Measurements from ENCODE around the gene SPIRE1. TPM values are rescaled to one million over a fixed set of nuclear protein-coding genes. Genes with fewer than 3 reads are reported as not detected.
"Not testable (repeated sequence)": the region's sequence is repeated elsewhere in the genome, so short reads cannot be mapped to it uniquely, and the experiment has no call there.

The SPIRE1 gene
- total RNA-seq, 2 experiments from 2014 or later: 1.3 to 2.9 TPM

GRCh38 chr18:12659904-12660605 is 2.1 kb upstream of the SPIRE1 start:
- peaks cover 2% of the 10 kb centered on the region for H3K36me3 Mint-ChIP-seq (ENCODE audit: low read depth)

GRCh38 chr18:12658426-12659138 is 675 bp upstream of the SPIRE1 start:
- no peaks in the 10 kb centered on the region for H3K9me3 Mint-ChIP-seq
- POLR2A ChIA-PET: no interaction called here
- H3K4me3 Mint-ChIP-seq: peak overlapping the region; percentile 81
- peak overlapping the region; percentile 82 for H3K27ac Mint-ChIP-seq
- CTCF ChIA-PET: interaction anchor here (0.6 to 1.5 kb wide), 3 partner anchors 256 to 278 kb away, joined by 3 to 4 read pairs (median 3); no protein-coding TSS in a partner anchor
- DNase-seq: peak; percentile 25
- peaks cover 2% of the 10 kb centered on the region for H3K36me3 Mint-ChIP-seq (ENCODE audit: low read depth)
- peaks cover 25% of the 10 kb centered on the region for H3K27me3 Mint-ChIP-seq
- peaks cover 16% of the 10 kb centered on the region for H3K4me1 Mint-ChIP-seq

More at GRCh38 chr18:12659904-12660605, 2.1 kb upstream of the SPIRE1 start:
- peak; percentile 48 for DNase-seq
- POLR2A ChIA-PET: no interaction called here
- Mint-ChIP-seq H3K9me3 (no peaks in the 10 kb centered on the region), H3K27me3 (peaks cover 21% of the 10 kb centered on the region), H3K4me3 (no peak overlapping the region), H3K27ac (no peak overlapping the region), H3K4me1 (peaks cover 14% of the 10 kb centered on the region)
- CTCF ChIA-PET: interaction anchor here (0.9 to 1.2 kb wide), 3 partner anchors 220 to 290 kb away, joined by 3 to 6 read pairs (median 4); no protein-coding TSS in a partner anchor

- Mint-ChIP-seq H3K9me3 (no peaks in the 10 kb centered on the region), H3K27me3 (peaks cover 27% of the 10 kb centered on the region), H3K4me1 (peaks cover 30% of the 10 kb centered on the region), H3K4me3 (peak overlapping the region; percentile 70), H3K27ac (peak overlapping the region; percentile 7), H3K36me3 (ENCODE audit: low read depth) (peaks cover 2% of the 10 kb centered on the region)
- peak; percentile 12 for DNase-seq
- ChIA-PET POLR2A (no interaction called here), CTCF (interaction anchor here (0.6 kb wide), 1 partner anchor 277 kb away, joined by 3 read pairs; no protein-coding TSS in a partner anchor)
Measured at GRCh38 chr18:12656938-12657683, 796 bp downstream of the SPIRE1 start.

GRCh38 chr18:12656605-12656937 is 1.3 kb downstream of the SPIRE1 start:
- Mint-ChIP-seq H3K27me3 (peaks cover 29% of the 10 kb centered on the region), H3K36me3 (ENCODE audit: low read depth) (peaks cover 2% of the 10 kb centered on the region), H3K9me3 (no peaks in the 10 kb centered on the region), H3K4me3 (peak overlapping the region; percentile 70), H3K4me1 (peaks cover 35% of the 10 kb centered on the region), H3K27ac (peak overlapping the region; percentile 7)
- ChIA-PET CTCF (interaction anchor here (0.6 kb wide), 1 partner anchor 277 kb away, joined by 3 read pairs; no protein-coding TSS in a partner anchor), POLR2A (no interaction called here)
- DNase-seq: no peak

GRCh38 chr18:12654971-12655370 is 2.9 kb downstream of the SPIRE1 start:
- Mint-ChIP-seq H3K4me3 (no peak overlapping the region), H3K36me3 (ENCODE audit: low read depth) (peaks cover 2% of the 10 kb centered on the region), H3K4me1 (peaks cover 38% of the 10 kb centered on the region), H3K9me3 (no peaks in the 10 kb centered on the region), H3K27ac (no peak overlapping the region), H3K27me3 (peaks cover 30% of the 10 kb centered on the region)
- DNase-seq: no peak
- ChIA-PET POLR2A (no interaction called here), CTCF (no interaction called here)

GRCh38 chr18:12652861-12653401 is 5.0 kb downstream of the SPIRE1 start:
- CTCF ChIA-PET: interaction anchor here (0.5 to 1.4 kb wide), 3 partner anchors 52 to 325 kb away, joined by 3 to 5 read pairs (median 4); no protein-coding TSS in a partner anchor
- DNase-seq: peak; percentile 25
- POLR2A ChIA-PET: no interaction called here
- peaks cover 35% of the 10 kb centered on the region for H3K4me1 Mint-ChIP-seq
- H3K27me3 Mint-ChIP-seq: peaks cover 23% of the 10 kb centered on the region
- H3K27ac Mint-ChIP-seq: no peak overlapping the region
- no peak overlapping the region for H3K4me3 Mint-ChIP-seq
- H3K36me3 Mint-ChIP-seq (ENCODE audit: low read depth): no peaks in the 10 kb centered on the region
- no peaks in the 10 kb centered on the region for H3K9me3 Mint-ChIP-seq

- H3K36me3 Mint-ChIP-seq (ENCODE audit: low read depth): no peaks in the 10 kb centered on the region
- DNase-seq: no peak
- H3K27me3 Mint-ChIP-seq: peaks cover 21% of the 10 kb centered on the region
- ChIA-PET CTCF (no interaction called here), POLR2A (no interaction called here)
- H3K27ac Mint-ChIP-seq: no peak overlapping the region
- no peak overlapping the region for H3K4me3 Mint-ChIP-seq
- H3K9me3 Mint-ChIP-seq: no peaks in the 10 kb centered on the region
- H3K4me1 Mint-ChIP-seq: peaks cover 32% of the 10 kb centered on the region
Measured at GRCh38 chr18:12651651-12652050, 6.3 kb downstream of the SPIRE1 start.

GRCh38 chr18:12647773-12648172 is 10.1 kb downstream of the SPIRE1 start:
- Mint-ChIP-seq H3K9me3 (no peaks in the 10 kb centered on the region), H3K27ac (no peak overlapping the region), H3K4me3 (no peak overlapping the region), H3K27me3 (peaks cover 13% of the 10 kb centered on the region), H3K36me3 (ENCODE audit: low read depth) (no peaks in the 10 kb centered on the region), H3K4me1 (peaks cover 14% of the 10 kb centered on the region)
- POLR2A ChIA-PET: no interaction called here
- CTCF ChIA-PET: no interaction called here
- DNase-seq: no peak

GRCh38 chr18:12645751-12646203 is 12.1 kb downstream of the SPIRE1 start:
- Mint-ChIP-seq H3K36me3 (ENCODE audit: low read depth) (no peaks in the 10 kb centered on the region), H3K9me3 (no peaks in the 10 kb centered on the region), H3K27me3 (peaks cover 18% of the 10 kb centered on the region), H3K27ac (no peak overlapping the region), H3K4me1 (no peaks in the 10 kb centered on the region), H3K4me3 (no peak overlapping the region)
- ChIA-PET POLR2A (no interaction called here), CTCF (no interaction called here)
- no peak for DNase-seq

- POLR2A ChIA-PET: no interaction called here
- Mint-ChIP-seq H3K4me1 (no peaks in the 10 kb centered on the region), H3K27me3 (peaks cover 18% of the 10 kb centered on the region), H3K36me3 (ENCODE audit: low read depth) (no peaks in the 10 kb centered on the region), H3K4me3 (no peak overlapping the region), H3K27ac (no peak overlapping the region), H3K9me3 (no peaks in the 10 kb centered on the region)
- CTCF ChIA-PET: no interaction called here
- DNase-seq: no peak
Measured at GRCh38 chr18:12645254-12645653, 12.7 kb downstream of the SPIRE1 start.

- not testable (repeated sequence) for H3K9me3 Mint-ChIP-seq; H3K36me3 Mint-ChIP-seq (ENCODE audit: low read depth); H3K4me1 Mint-ChIP-seq; H3K27ac Mint-ChIP-seq; H3K4me3 Mint-ChIP-seq; DNase-seq
- CTCF ChIA-PET: interaction anchor here (0.5 to 1.0 kb wide), 5 partner anchors 70 to 319 kb away, joined by 3 read pairs; no protein-coding TSS in a partner anchor
- POLR2A ChIA-PET: interaction anchor here (0.7 kb wide), 1 partner anchor 229 kb away, joined by 4 read pairs; no protein-coding TSS in a partner anchor
- peaks cover 18% of the 10 kb centered on the region for H3K27me3 Mint-ChIP-seq
Measured at GRCh38 chr18:12643756-12644155, 14.2 kb downstream of the SPIRE1 start.

GRCh38 chr18:12640881-12641200 is 17.1 kb downstream of the SPIRE1 start:
- no peak overlapping the region for H3K4me3 Mint-ChIP-seq
- H3K36me3 Mint-ChIP-seq (ENCODE audit: low read depth): no peaks in the 10 kb centered on the region
- peaks cover 18% of the 10 kb centered on the region for H3K27me3 Mint-ChIP-seq
- no peak overlapping the region for H3K27ac Mint-ChIP-seq
- H3K9me3 Mint-ChIP-seq: no peaks in the 10 kb centered on the region
- ChIA-PET POLR2A (no interaction called here), CTCF (interaction anchor here (0.6 kb wide), 1 partner anchor 250 kb away, joined by 3 read pairs; no protein-coding TSS in a partner anchor)
- DNase-seq: no peak
- no peaks in the 10 kb centered on the region for H3K4me1 Mint-ChIP-seq

All from activated CD4-positive, alpha-beta T cell treated with anti-CD3 and anti-CD28 coated beads, Interleukin-2, amount 10 ng/mL, durations not matched to agents 7 days and 5 days (primary cell).